Endothelial cell of umbilical vein (primary cell): Measurements from ENCODE around the gene CCER1. TPM values are rescaled to one million over a fixed set of nuclear protein-coding genes. Genes with fewer than 3 reads are reported as not detected.

Source experiments
- BruUV-seq: library from RNA; stranded (reverse); fragments of 400-500 nt; replicated peaks from 2 replicates; lab custom pipeline; 2021; lab: Mats Ljungman, UMichigan
- CTCF ChIA-PET: fragments of 300-600, 350-600 bp; sonication (Branson Sonifier 250); formaldehyde crosslinking; loops from one replicate; lab custom pipeline; 2021; ENCODE audit warnings: antibody characterized with exemption, inconsistent platforms; lab: Charles Lee
- POLR2A ChIA-PET: fragments of 300-600, 350-600 bp; sonication (Branson Sonifier 250); formaldehyde crosslinking; loops from one replicate; lab custom pipeline; 2021; ENCODE audit warnings: antibody characterized with exemption, inconsistent platforms; lab: Charles Lee
- DNase-seq: peaks from one replicate; pipeline ENCODE4 v3.0.0-alpha.2; 2011; ENCODE audit warnings: low read depth, low spot score
- FAIRE-seq: peaks from 2 replicates; lab custom pipeline; 2011; peaks lifted over from hg19 to GRCh38; lab: Jason Lieb, UNC
- H2AFZ ChIP-seq: 2 replicates; pipeline ENCODE4 v1.6.0; 2012; ENCODE audit warnings: low read depth, low read length, control low read depth, inconsistent platforms
- H3K27ac ChIP-seq: 2 replicates; pipeline ENCODE4 v1.5.1; 2011; ENCODE audit warnings: low read depth, mild to moderate bottlenecking, control low read depth, low read length, moderate library complexity; ENCODE audit not compliant: insufficient read depth
- H3K27me3 ChIP-seq, 2 experiments: 2 replicates each; pipeline versions ENCODE4 v1.6.0 to v1.6.1; 2011; ENCODE audit warnings: low read length in 2 of 2, mixed read lengths in 1 of 2; ENCODE audit not compliant: control insufficient read depth in 2 of 2, insufficient read depth in 2 of 2
- H3K36me3 ChIP-seq, 2 experiments: 2 replicates in 1 of 2; 3 replicates in 1 of 2; pipeline ENCODE4 v1.5.1; 2011; ENCODE audit warnings: low read length in 2 of 2, mild to moderate bottlenecking in 1 of 2, moderate library complexity in 1 of 2; ENCODE audit not compliant: control insufficient read depth in 2 of 2, insufficient read depth in 2 of 2; ENCODE audit errors: extremely low read depth in 1 of 2
- H3K4me1 ChIP-seq: 3 replicates; pipeline ENCODE4 v1.5.1; 2011; ENCODE audit warnings: mild to moderate bottlenecking, low read length; ENCODE audit not compliant: control insufficient read depth, insufficient read depth; ENCODE audit errors: extremely low read depth
- H3K4me2 ChIP-seq: 2 replicates; pipeline ENCODE4 v1.6.1; 2011; ENCODE audit warnings: low read length, control low read depth, mixed read lengths; ENCODE audit not compliant: insufficient read depth
- H3K4me3 ChIP-seq, 3 experiments: fragments of 200-600 bp in 1 of 3; sonication (generic), shearing (Covaris generic) in 1 of 3; replicated peaks in 1 of 3; 2 replicates each; pipeline ENCODE4 v1.5.1; 2011 to 2016; ENCODE audit warnings: control low read depth in 3 of 3, low read length in 3 of 3, mild to moderate bottlenecking in 2 of 3, inconsistent platforms in 1 of 3, low read depth in 1 of 3, moderate library complexity in 1 of 3; ENCODE audit not compliant: insufficient read depth in 1 of 3
- H3K79me2 ChIP-seq: 2 replicates; pipeline ENCODE4 v1.6.0; 2012; ENCODE audit warnings: low read length, inconsistent platforms; ENCODE audit not compliant: control insufficient read depth, insufficient read depth
- H3K9ac ChIP-seq: replicated peaks from 2 replicates; pipeline ENCODE3; 2011; ENCODE audit warnings: low read length, control low read depth; ENCODE audit not compliant: insufficient read depth; ENCODE audit errors: extremely low read depth
- H3K9me1 ChIP-seq: replicated peaks from 3 replicates; pipeline ENCODE4 v1.6.0; 2011; ENCODE audit warnings: mild to moderate bottlenecking, low read length; ENCODE audit not compliant: control insufficient read depth, insufficient read depth; ENCODE audit errors: extremely low read depth
- H3K9me3 ChIP-seq: replicated peaks from 2 replicates; pipeline ENCODE4 v1.5.1; 2012; ENCODE audit warnings: low read length, inconsistent platforms; ENCODE audit not compliant: control insufficient read depth, insufficient read depth
- H4K20me1 ChIP-seq: replicated peaks from 2 replicates; pipeline ENCODE3; 2011; ENCODE audit warnings: mild to moderate bottlenecking, low read length; ENCODE audit not compliant: control insufficient read depth, insufficient read depth; ENCODE audit errors: extremely low read depth
- EZH2 ChIP-seq: IDR thresholded peaks from 2 replicates; pipeline ENCODE4 v1.6.1; 2012; ENCODE audit warnings: borderline replicate concordance, low read depth, mild to moderate bottlenecking, moderate library complexity, low read length, inconsistent platforms; ENCODE audit not compliant: severe bottlenecking
- FOS ChIP-seq: IDR thresholded peaks from 2 replicates; pipeline ENCODE4 v1.6.1; 2011; ENCODE audit warnings: mild to moderate bottlenecking, low read length, moderate library complexity, borderline replicate concordance; ENCODE audit not compliant: insufficient read depth
- GATA2 ChIP-seq: IDR thresholded peaks from 2 replicates; pipeline ENCODE4 v1.7.0; 2011; ENCODE audit warnings: low read depth, mild to moderate bottlenecking, moderate library complexity, mixed read lengths, low read length; ENCODE audit not compliant: insufficient read length, insufficient read depth
- JUN ChIP-seq: IDR thresholded peaks from 2 replicates; pipeline ENCODE4 v1.6.1; 2011; ENCODE audit warnings: borderline replicate concordance, low read depth; ENCODE audit not compliant: insufficient read length, insufficient read depth
- MYC ChIP-seq: IDR thresholded peaks from one replicate; pipeline ENCODE4 v1.6.1; 2011; ENCODE audit warnings: mild to moderate bottlenecking, low read depth, low read length
- POLR2A ChIP-seq: IDR thresholded peaks from 2 replicates; pipeline ENCODE4 v1.6.1; 2012; ENCODE audit warnings: low read depth, mild to moderate bottlenecking, control low read depth, low read length
- POLR2AphosphoS5 ChIP-seq: IDR thresholded peaks from 2 replicates; pipeline ENCODE4 v1.6.1; 2012; ENCODE audit warnings: low read depth, mild to moderate bottlenecking, control low read depth, low read length, moderate library complexity; ENCODE audit not compliant: insufficient read depth
- dilution Hi-C: fragments of 300-500 bp; cut with MboI; formaldehyde crosslinking; loops from one replicate; pipeline ENCODE4 v1.15.0; 2019; ENCODE audit warnings: low sequenced_read_pairs; ENCODE audit not compliant: extremely low pct_ligation_motif_present
- intact Hi-C: fragments of 100-400 bp; cut with micrococcal nuclease; formaldehyde crosslinking; loops from one replicate; pipeline ENCODE4 v1.10.0; 2022
- polyA plus RNA-seq, 4 experiments: library from polyadenylated mRNA; depleted of rRNA in 3 of 4; stranded (reverse) in 3 of 4; unstranded in 1 of 4; fragments of >200 nt; gene quantifications; 2 replicates each; pipeline versions ENCODE4 v1.2.1 to v1.2.3, GENCODE V29; 2011 to 2012; ENCODE audit warnings: missing spikeins in 1 of 4
- total RNA-seq: library from RNA; stranded (reverse); gene quantifications from 2 replicates; pipeline ENCODE4 v1.2.3, GENCODE V29; 2021
- TF ChIP-seq, protein P1 (sequence below): IDR thresholded peaks from 2 replicates; pipeline ENCODE4 v1.6.1; 2011; ENCODE audit not compliant: insufficient read depth, insufficient read length
- TF ChIP-seq, protein P2 (sequence below), 2 donors: IDR thresholded peaks; 1 replicate in 1 of 2; 2 replicates in 1 of 2; pipeline ENCODE4 v1.5.1; 2011; ENCODE audit warnings: low read length in 2 of 2, mild to moderate bottlenecking in 2 of 2, moderate library complexity in 2 of 2, control low read depth in 1 of 2, inconsistent platforms in 1 of 2, low read depth in 1 of 2; ENCODE audit not compliant: insufficient read depth in 1 of 2; ENCODE audit errors: extremely low read depth in 1 of 2

CCER1 gene
- total and polyA plus RNA-seq, 2 donors (not counting 3 experiments of a cell fraction or from before 2014, with no cell fraction given) = not detected

DNA sequence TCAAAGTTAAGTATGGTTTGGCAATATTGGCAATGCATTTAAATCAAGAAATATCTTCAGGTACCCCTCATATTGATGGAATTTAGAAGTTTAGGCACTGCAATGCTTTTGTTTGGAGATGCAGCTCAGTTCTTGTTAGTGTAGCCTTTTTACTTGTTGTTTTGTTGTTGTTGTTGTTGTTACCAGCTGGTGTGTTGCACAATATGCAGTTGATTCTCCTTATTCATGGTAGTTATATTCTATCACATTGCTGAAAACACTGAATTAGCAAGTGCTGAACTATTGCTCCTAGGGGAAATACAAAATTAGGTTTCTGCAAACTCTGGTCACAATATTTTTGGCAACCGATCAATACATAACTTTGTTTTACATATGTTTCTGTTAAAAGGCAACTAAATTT is 34.8 kb downstream of the CCER1 start:
- dilution Hi-C loops = no loop called here
- no peak overlapping the region for H3K27ac ChIP-seq
- no peak overlapping the region for H3K9ac ChIP-seq
- H3K27me3 ChIP-seq = no peaks in the 10 kb centered on the region
- intact Hi-C loops = no loop called here
- ChIA-PET POLR2A (no interaction called here), CTCF (interaction anchor here (1.0 kb wide), 1 partner anchor 11 kb away, joined by 3 read pairs; no protein-coding TSS in a partner anchor)
- peaks cover 2% of the 10 kb centered on the region for H3K9me1 ChIP-seq
- no peaks in the 10 kb centered on the region for H3K9me3 ChIP-seq
- H3K4me2 ChIP-seq = no peak overlapping the region
- BruUV-seq = no TSS peak
- no peak for DNase-seq
- no peaks in the 10 kb centered on the region for H3K36me3 ChIP-seq
- no peaks in the 10 kb centered on the region for H4K20me1 ChIP-seq
- TF ChIP-seq MYC = no peak
- TF ChIP-seq, protein P1, sequence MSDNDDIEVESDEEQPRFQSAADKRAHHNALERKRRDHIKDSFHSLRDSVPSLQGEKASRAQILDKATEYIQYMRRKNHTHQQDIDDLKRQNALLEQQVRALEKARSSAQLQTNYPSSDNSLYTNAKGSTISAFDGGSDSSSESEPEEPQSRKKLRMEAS = no peak
- TF ChIP-seq POLR2A = no peak
- H2AFZ ChIP-seq = no peak overlapping the region
- H3K4me3 ChIP-seq = no peak overlapping the region
- FAIRE-seq = no peak
- no peaks in the 10 kb centered on the region for H3K79me2 ChIP-seq
- H3K4me1 ChIP-seq = peaks cover 10% of the 10 kb centered on the region

DNA sequence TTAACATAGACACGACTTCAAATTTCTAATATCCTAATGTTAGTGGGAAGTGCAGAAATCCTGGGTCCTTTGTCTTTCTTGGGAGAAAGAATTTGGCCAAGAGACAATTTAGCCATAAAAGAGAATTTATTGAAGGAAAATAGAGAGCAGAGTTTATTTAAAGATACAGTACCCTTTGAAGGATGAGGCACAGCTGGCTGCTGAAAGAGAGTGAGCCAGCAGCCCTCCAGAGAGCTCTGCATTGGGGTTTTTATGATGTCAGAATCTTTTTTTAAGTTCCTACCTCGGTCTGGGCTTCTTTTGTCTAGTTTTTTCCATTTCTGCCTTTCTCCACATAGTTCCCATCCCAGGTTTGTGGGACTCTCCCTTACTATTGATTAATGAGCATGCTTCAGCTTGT is 37.5 kb downstream of the CCER1 start:
- Histone ChIP-seq H3K27ac (no peak overlapping the region), H3K27me3 (no peaks in the 10 kb centered on the region), H3K9me1 (peaks cover 2% of the 10 kb centered on the region), H4K20me1 (no peaks in the 10 kb centered on the region), H3K4me2 (no peak overlapping the region), H3K4me3 (no peak overlapping the region), H3K9me3 (no peaks in the 10 kb centered on the region), H3K36me3 (no peaks in the 10 kb centered on the region), H3K4me1 (peaks cover 10% of the 10 kb centered on the region), H3K79me2 (no peaks in the 10 kb centered on the region), H3K9ac (no peak overlapping the region), H2AFZ (no peak overlapping the region)
- dilution Hi-C loops (no loop called here), intact Hi-C loops (no loop called here)
- DNase-seq = no peak
- BruUV-seq = no TSS peak
- CTCF ChIA-PET = interaction anchor here (0.9 to 1.0 kb wide), 2 partner anchors 27 to 908 kb away, joined by 3 read pairs; no protein-coding TSS in a partner anchor
- POLR2A ChIA-PET = no interaction called here
- no peak for FAIRE-seq
- TF ChIP-seq POLR2AphosphoS5 (no peak), GATA2 (no peak), JUN (no peak), POLR2A (no peak), FOS (no peak), MYC (no peak), EZH2 (no peak)
- TF ChIP-seq, protein P1 = no peak
- TF ChIP-seq, protein P2, sequence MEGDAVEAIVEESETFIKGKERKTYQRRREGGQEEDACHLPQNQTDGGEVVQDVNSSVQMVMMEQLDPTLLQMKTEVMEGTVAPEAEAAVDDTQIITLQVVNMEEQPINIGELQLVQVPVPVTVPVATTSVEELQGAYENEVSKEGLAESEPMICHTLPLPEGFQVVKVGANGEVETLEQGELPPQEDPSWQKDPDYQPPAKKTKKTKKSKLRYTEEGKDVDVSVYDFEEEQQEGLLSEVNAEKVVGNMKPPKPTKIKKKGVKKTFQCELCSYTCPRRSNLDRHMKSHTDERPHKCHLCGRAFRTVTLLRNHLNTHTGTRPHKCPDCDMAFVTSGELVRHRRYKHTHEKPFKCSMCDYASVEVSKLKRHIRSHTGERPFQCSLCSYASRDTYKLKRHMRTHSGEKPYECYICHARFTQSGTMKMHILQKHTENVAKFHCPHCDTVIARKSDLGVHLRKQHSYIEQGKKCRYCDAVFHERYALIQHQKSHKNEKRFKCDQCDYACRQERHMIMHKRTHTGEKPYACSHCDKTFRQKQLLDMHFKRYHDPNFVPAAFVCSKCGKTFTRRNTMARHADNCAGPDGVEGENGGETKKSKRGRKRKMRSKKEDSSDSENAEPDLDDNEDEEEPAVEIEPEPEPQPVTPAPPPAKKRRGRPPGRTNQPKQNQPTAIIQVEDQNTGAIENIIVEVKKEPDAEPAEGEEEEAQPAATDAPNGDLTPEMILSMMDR (IDR thresholded peaks at IDR 0.05; ENCODE audit: extremely low read depth in 1 of 2, insufficient read depth in 1 of 2, low read depth in 1 of 2, low read length in 2 of 2) = no peak
